NT2/D1 (cell line): ENCODE measurements around the gene SHB.

ENCODE experiments used
- SUZ12 ChIP-seq: IDR thresholded peaks from 2 replicates; pipeline ENCODE4 v1.6.1; 2011; ENCODE audit not compliant: insufficient read length, insufficient read depth; ENCODE audit errors: extremely low read depth
- YY1 ChIP-seq: IDR thresholded peaks from 2 replicates; pipeline ENCODE4 v1.6.1; 2011; ENCODE audit not compliant: insufficient read length, insufficient read depth
- ZNF274 ChIP-seq: IDR thresholded peaks from 2 replicates; pipeline ENCODE4 v1.6.1; 2011; ENCODE audit warnings: mild to moderate bottlenecking, low read depth, low read length

DNA sequence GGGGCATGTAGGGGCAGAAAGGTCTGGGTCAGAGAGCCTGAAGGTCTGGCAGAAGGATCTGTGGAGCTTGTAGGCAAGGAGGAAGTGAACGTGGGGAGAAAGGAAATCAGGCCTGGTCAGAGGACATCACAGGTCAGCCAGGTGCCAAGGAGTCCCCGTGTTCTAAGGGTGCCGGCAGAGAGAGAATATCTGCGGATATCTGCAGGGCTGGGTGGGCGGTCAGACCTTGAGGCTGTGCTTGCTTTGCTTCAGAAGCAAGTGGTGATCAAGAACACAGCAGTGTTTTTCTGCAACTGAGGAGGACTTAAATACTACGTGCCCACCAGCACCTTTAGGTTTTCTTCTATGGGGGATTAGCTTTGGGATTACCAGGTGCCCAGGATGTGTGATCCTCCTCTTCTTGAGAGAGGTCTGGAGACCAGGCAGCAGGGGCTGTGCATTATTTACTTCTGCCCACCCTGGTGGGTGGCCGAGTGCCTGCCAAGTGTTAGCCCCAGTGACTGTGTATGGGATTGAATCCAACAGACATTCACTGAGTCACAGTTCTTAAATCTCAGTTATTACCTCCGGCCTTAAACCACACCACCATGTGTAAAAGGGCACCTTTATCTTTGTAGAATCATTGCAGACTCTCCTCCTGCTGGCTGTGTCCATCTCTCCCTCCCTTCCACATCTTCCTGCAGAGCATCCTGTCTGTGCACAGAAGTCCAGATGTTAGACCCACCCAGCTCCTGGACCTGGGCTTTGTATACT, 12.5 kb upstream of the SHB start:
- no peak for TF ChIP-seq ZNF274
- TF ChIP-seq YY1 = no peak
- no peak for TF ChIP-seq SUZ12
